Prostate gland (tissue), 2 donors: ENCODE results near the gene SBNO2. TPM values are rescaled to one million over a fixed set of nuclear protein-coding genes. Genes with fewer than 3 reads are reported as not detected.

ENCODE experiments used
- DNase-seq: peaks from one replicate; pipeline ENCODE4 v3.0.0-alpha.2; 2019; ENCODE audit warnings: low spot score
- H3K27ac ChIP-seq, 2 donors: fragments of 200-600 bp; sonication (generic); 2 replicates each; pipeline ENCODE4 v1.5.1; 2017 to 2019
- H3K27me3 ChIP-seq: fragments of 200-600 bp; sonication (generic); replicated peaks from 2 replicates; pipeline ENCODE4 v1.5.1; 2019; ENCODE audit not compliant: insufficient read depth
- H3K36me3 ChIP-seq, 2 donors: fragments of 200-600 bp; sonication (generic); 1 replicate in 1 of 2; 2 replicates in 1 of 2; pipeline versions ENCODE4 v1.5.1 to v1.8.1; 2017 to 2019
- H3K4me1 ChIP-seq: fragments of 200-600 bp; sonication (generic); replicated peaks from 2 replicates; pipeline ENCODE4 v1.5.1; 2019
- H3K4me3 ChIP-seq, 2 donors: fragments of 200-600 bp; sonication (generic); 2 replicates each; pipeline ENCODE4 v1.5.1; 2017 to 2019
- H3K9me3 ChIP-seq: fragments of 200-600 bp; sonication (generic); 2 replicates; pipeline ENCODE4 v1.5.1; 2017
- CTCF ChIP-seq, 4 experiments: fragments of 200-600 bp in 2 of 4; fragments of 450-650 bp in 2 of 4; sonication (generic) in 2 of 4; IDR thresholded peaks; 1 replicate in 3 of 4; 2 replicates in 1 of 4; pipeline ENCODE4 v1.5.1; 2016 to 2019; ENCODE audit warnings: antibody characterized with exemption in 4 of 4, mild to moderate bottlenecking in 2 of 4, moderate library complexity in 2 of 4
- POLR2A ChIP-seq: fragments of 450-650 bp; IDR thresholded peaks from one replicate; pipeline ENCODE4 v1.6.1; 2016; ENCODE audit warnings: antibody characterized with exemption, mild to moderate bottlenecking
- POLR2AphosphoS5 ChIP-seq: sonication (generic); formaldehyde crosslinking; IDR thresholded peaks from one replicate; pipeline ENCODE4 v1.6.1; 2017; ENCODE audit warnings: antibody characterized with exemption
- WGBS: methylation state at CpG from one replicate; pipeline ENCODE4 v1.1.5; 2018; 5-methylcytosine and 5-hydroxymethylcytosine counted together
- intact Hi-C: fragments of 100-400 bp; cut with DNase I; formaldehyde crosslinking; loops from one replicate; pipeline ENCODE4 v1.14.2; 2022
- total RNA-seq, 2 donors: library from RNA; depleted of rRNA; stranded (reverse); fragments of >200 nt; gene quantifications; one replicate each; pipeline ENCODE4 v1.1.0, GENCODE V29; 2016

The SBNO2 gene
- total RNA-seq, 2 donors from 2014 or later: 32.5 to 79.9 TPM

- H3K9me3 ChIP-seq: no peaks in the 10 kb centered on the region
- WGBS: 53% methylated on average over 25 of the region's 25 CpGs
- DNase-seq: no peak
- no peak overlapping the region for H3K4me3 ChIP-seq
- peak overlapping the region in 1 of 2 donors; percentile 27 for H3K27ac ChIP-seq
- no peak for TF ChIP-seq POLR2A
- TF ChIP-seq CTCF (IDR thresholded peaks at IDR 0.05): no peak
- TF ChIP-seq POLR2AphosphoS5: no peak
- H3K27me3 ChIP-seq: no peaks in the 10 kb centered on the region
- H3K36me3 ChIP-seq: no peaks in the 10 kb centered on the region
- intact Hi-C loops: no loop called here
- no peaks in the 10 kb centered on the region for H3K4me1 ChIP-seq
Measured at GRCh38 chr19:1177322-1178114, 3.5 kb upstream of the SBNO2 start.

GRCh38 chr19:1173159-1173844 lies 766 bp downstream of the SBNO2 start:
- H3K4me1 ChIP-seq: peaks cover 22% of the 10 kb centered on the region
- no peaks in the 10 kb centered on the region for H3K36me3 ChIP-seq
- H3K4me3 ChIP-seq: peak overlapping the region; percentile 91 to 100
- WGBS: 2% methylated on average over 47 of the region's 47 CpGs
- no peaks in the 10 kb centered on the region for H3K9me3 ChIP-seq
- H3K27me3 ChIP-seq: no peaks in the 10 kb centered on the region
- no peak for DNase-seq
- intact Hi-C loops: loop anchor here (5.0 kb wide), 1 partner anchor 41 kb away; no protein-coding TSS in a partner anchor
- H3K27ac ChIP-seq: peak overlapping the region; percentile 89 to 97
- no peak for TF ChIP-seq POLR2A
- no peak for TF ChIP-seq CTCF (IDR thresholded peaks at IDR 0.05)
- no peak for TF ChIP-seq POLR2AphosphoS5

GRCh38 chr19:1172353-1173158 lies 1.5 kb downstream of the SBNO2 start:
- Histone ChIP-seq H3K27ac (peak overlapping the region; percentile 89 to 97), H3K4me1 (peaks cover 22% of the 10 kb centered on the region), H3K4me3 (peak overlapping the region; percentile 91 to 100), H3K36me3 (no peaks in the 10 kb centered on the region), H3K27me3 (no peaks in the 10 kb centered on the region), H3K9me3 (no peaks in the 10 kb centered on the region)
- peak; percentile 43 for TF ChIP-seq POLR2A
- TF ChIP-seq CTCF (IDR thresholded peaks at IDR 0.05): no peak
- TF ChIP-seq POLR2AphosphoS5: peak; percentile 73
- DNase-seq: peak; percentile 84
- intact Hi-C loops: loop anchor here (5.0 kb wide), 1 partner anchor 40 kb away; no protein-coding TSS in a partner anchor
- WGBS: 9% methylated on average over 33 of the region's 36 CpGs

GRCh38 chr19:1171755-1172352 lies 2.2 kb downstream of the SBNO2 start:
- intact Hi-C loops: loop anchor here (5.0 kb wide), 1 partner anchor 40 kb away; no protein-coding TSS in a partner anchor
- H3K27me3 ChIP-seq: no peaks in the 10 kb centered on the region
- peak overlapping the region; percentile 5 to 100 for H3K4me3 ChIP-seq
- 29% methylated on average over 15 of the region's 15 CpGs for whole genome bisulfite sequencing
- no peaks in the 10 kb centered on the region for H3K9me3 ChIP-seq
- peak overlapping the region; percentile 89 to 97 for H3K27ac ChIP-seq
- no peak for DNase-seq
- H3K36me3 ChIP-seq: no peaks in the 10 kb centered on the region
- no peak for TF ChIP-seq POLR2AphosphoS5
- TF ChIP-seq CTCF (IDR thresholded peaks at IDR 0.05): no peak
- no peak for TF ChIP-seq POLR2A
- peaks cover 22% of the 10 kb centered on the region for H3K4me1 ChIP-seq
